NB4 (cell line): Measurements from ENCODE around the gene OR5D16.

Experiments used
- DNase-seq: peaks from one replicate; pipeline ENCODE4 v3.0.0; 2010; ENCODE audit warnings: low read depth
- H3K4me3 ChIP-seq: one replicate; pipeline ENCODE4 v1.5.1; 2011; ENCODE audit warnings: mild to moderate bottlenecking, low read depth, low read length, moderate library complexity
- MYC ChIP-seq: IDR thresholded peaks from 2 replicates; pipeline ENCODE4 v1.6.1; 2011; ENCODE audit warnings: low read depth, low read length
- POLR2A ChIP-seq: IDR thresholded peaks from 2 replicates; pipeline ENCODE4 v1.6.1; 2011; ENCODE audit warnings: mild to moderate bottlenecking; ENCODE audit not compliant: insufficient read length; ENCODE audit errors: extremely low read depth
- TF ChIP-seq, protein P1 (sequence below): IDR thresholded peaks from one replicate; pipeline ENCODE4 v1.5.1; 2012; ENCODE audit warnings: low read depth, low read length
- TF ChIP-seq, protein P2 (sequence below): IDR thresholded peaks from 2 replicates; pipeline ENCODE4 v1.6.1; 2011; ENCODE audit warnings: low read depth, low read length

OR5D16 gene

DNA sequence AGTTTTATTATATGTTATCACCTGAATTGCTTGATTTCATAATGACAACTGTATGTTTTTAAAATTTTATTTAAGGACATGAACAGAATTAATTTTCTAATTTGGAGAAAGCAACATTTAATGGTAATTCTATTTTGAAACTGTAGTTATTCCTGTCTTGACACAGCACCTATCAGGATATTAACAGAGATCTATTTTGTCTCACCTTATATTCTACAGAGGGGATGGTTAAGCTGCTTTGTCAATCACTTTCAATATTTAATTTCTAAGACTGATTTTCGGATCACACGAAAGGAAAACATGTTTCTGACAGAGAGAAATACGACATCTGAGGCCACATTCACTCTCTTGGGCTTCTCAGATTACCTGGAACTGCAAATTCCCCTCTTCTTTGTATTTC lies at the start of gene OR5D16:
TSS of gene OR5D16 (plus strand) at position 301 of the 400 bp plus-strand sequence. CDS start at position 301, 0 bp downstream.
- H3K4me3 ChIP-seq = no peak within 1 kb of the TSS
- no peak for TF ChIP-seq MYC
- TF ChIP-seq, protein P1, sequence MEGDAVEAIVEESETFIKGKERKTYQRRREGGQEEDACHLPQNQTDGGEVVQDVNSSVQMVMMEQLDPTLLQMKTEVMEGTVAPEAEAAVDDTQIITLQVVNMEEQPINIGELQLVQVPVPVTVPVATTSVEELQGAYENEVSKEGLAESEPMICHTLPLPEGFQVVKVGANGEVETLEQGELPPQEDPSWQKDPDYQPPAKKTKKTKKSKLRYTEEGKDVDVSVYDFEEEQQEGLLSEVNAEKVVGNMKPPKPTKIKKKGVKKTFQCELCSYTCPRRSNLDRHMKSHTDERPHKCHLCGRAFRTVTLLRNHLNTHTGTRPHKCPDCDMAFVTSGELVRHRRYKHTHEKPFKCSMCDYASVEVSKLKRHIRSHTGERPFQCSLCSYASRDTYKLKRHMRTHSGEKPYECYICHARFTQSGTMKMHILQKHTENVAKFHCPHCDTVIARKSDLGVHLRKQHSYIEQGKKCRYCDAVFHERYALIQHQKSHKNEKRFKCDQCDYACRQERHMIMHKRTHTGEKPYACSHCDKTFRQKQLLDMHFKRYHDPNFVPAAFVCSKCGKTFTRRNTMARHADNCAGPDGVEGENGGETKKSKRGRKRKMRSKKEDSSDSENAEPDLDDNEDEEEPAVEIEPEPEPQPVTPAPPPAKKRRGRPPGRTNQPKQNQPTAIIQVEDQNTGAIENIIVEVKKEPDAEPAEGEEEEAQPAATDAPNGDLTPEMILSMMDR = no peak
- TF ChIP-seq, protein P2, sequence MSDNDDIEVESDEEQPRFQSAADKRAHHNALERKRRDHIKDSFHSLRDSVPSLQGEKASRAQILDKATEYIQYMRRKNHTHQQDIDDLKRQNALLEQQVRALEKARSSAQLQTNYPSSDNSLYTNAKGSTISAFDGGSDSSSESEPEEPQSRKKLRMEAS = no peak
- TF ChIP-seq POLR2A = no peak

DNA sequence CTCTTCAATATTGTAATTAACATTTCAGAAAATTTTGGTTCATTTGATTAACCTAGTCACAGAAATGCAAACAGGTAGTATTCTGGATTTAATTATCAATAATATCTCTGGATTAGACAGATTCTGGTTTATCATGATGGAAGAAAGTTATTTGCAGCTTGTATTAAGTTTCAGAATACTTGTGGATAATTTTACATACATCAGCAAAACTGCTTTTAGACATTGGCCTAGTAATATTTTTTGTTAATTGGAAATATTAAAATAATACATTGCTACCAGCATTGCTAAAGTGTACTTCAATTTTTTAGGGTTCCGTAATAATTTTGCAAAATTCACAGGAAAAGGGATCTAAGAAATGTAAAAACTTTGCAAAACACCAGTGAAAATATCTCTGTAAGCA lies 46.9 kb upstream of the OR5D16 start:
- no peak for DNase-seq
- H3K4me3 ChIP-seq = no peak overlapping the region
- TF ChIP-seq MYC = no peak
- TF ChIP-seq, protein P2 = no peak

More for the DNA sequence above, at the start of gene OR5D16:
- no peak for DNase-seq

DNA sequence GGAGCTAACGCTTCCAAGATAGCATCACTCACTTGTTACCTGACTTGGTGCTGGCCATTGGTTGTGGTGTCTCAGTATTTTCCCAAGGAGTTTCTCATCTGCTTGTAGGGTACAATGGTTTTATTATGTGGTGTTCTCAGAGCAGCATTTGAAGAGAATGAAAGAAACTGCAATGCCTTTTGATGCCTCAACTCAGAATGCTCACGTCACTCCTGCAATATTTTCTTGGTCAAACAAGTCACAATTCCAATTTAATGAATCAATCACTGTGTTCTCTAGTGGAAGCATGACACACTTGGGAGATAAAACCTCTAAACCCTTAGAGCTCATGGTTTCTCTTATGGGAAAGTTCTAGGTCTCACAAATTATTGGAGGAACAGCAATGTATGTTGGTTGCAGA lies 45.2 kb upstream of the OR5D16 start:
- H3K4me3 ChIP-seq = no peak overlapping the region
- TF ChIP-seq POLR2A = no peak
- no peak for TF ChIP-seq MYC
- TF ChIP-seq, protein P1 = no peak
- TF ChIP-seq, protein P2 = no peak
- no peak for DNase-seq

DNA sequence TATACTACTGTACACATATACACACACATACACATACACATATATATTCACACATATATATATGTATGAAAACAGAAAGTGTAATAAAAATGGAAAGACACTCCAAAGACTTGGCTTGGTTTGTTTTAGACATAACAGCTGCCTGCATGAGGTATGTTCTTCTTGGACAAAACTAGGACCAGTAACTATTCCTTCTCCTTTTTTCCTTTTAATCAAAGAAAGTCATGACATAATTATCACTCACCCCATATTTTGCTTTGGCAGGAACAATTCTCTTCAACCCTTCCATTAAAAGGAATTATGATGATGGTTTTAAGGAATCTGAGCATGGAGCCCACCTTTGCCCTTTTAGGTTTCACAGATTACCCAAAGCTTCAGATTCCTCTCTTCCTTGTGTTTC lies 43.3 kb upstream of the OR5D16 start, which contains the start of gene OR5D14:
TSS of gene OR5D14 (plus strand) at position 301 of the 400 bp plus-strand sequence. CDS start at position 301, 0 bp downstream.
- no peak for TF ChIP-seq POLR2A
- H3K4me3 ChIP-seq = no peak within 1 kb of the TSS
- no peak for DNase-seq

DNA sequence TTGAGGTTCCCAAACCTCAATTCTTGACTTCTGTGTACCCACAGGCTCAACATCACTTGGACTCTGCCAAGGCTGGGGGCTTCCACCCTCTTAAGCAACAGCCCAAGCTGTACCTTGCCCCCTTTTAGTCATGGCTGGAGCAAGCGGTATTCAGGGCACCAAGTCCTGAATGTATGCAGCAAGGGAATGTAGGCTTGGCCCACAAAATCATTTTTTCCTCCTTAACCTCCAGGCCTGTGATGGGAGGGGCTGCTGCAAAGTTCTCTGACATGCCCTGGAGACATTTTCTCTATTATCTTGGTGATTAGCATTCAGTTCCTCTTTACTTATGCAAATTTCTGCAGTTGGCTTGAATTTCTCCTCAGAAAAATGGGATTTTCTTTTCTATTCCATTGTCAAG lies 32.3 kb upstream of the OR5D16 start:
- no peak for DNase-seq
- TF ChIP-seq POLR2A = no peak
- no peak for TF ChIP-seq MYC
- TF ChIP-seq, protein P2 = no peak
- TF ChIP-seq, protein P1 = no peak
- no peak overlapping the region for H3K4me3 ChIP-seq

DNA sequence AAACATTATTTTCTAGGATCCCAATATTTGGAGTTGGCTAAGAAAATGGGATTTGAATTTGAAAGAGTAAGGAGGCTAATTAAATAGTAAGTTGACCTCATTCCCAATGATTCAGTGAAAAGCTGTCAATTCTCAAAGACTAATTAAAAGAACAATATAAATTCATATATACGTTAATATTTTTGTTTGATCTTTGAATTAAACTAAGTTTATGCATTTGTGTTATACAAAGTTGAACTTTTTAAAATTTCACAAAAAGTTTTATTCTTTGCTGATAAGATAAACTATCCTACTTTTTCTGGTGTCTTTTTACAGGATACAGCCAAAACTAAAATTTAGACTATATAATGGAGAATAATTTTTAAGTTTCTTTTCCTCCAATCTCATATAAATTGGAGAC lies 27.5 kb upstream of the OR5D16 start, which contains the start of gene OR5L1:
TSS of gene OR5L1 (plus strand) at position 301 of the 400 bp plus-strand sequence. CDS start 100 bp downstream, outside the sequence.
- H3K4me3 ChIP-seq = no peak within 1 kb of the TSS
- TF ChIP-seq, protein P1 = no peak
- TF ChIP-seq POLR2A (no peak), MYC (no peak)
- TF ChIP-seq, protein P2 = no peak
- no peak for DNase-seq

DNA sequence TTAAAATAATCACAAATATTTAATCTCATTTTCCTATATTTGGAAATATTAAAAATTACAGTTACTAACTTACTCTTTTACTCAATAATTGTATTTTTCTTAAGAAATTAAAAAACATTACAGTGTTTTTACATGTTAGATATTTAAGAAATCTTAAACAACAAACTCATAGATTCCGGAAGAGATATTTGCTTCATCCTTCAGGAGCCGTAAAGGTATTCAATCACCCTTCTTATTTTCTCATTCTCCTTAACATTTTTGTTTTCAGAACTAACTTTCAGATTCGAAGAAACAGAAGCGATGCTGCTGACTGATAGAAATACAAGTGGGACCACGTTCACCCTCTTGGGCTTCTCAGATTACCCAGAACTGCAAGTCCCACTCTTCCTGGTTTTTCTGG lies 19.2 kb upstream of the OR5D16 start, which contains the start of gene OR5D18:
TSS of gene OR5D18 (plus strand) at position 301 of the 400 bp plus-strand sequence. CDS start at position 301, 0 bp downstream.
- no peak for TF ChIP-seq POLR2A
- TF ChIP-seq, protein P1 = no peak
- TF ChIP-seq, protein P2 = no peak
- TF ChIP-seq MYC = no peak
- no peak within 1 kb of the TSS for H3K4me3 ChIP-seq
- DNase-seq = no peak
